HG03060 (cell line): Measurements from ENCODE around the gene NEK4.

Experiments used
- ATAC-seq: cut with Tn5 transposase; IDR thresholded peaks from one replicate; pipeline ENCODE4 v1.9.1; 2021; ENCODE audit warnings: low read depth, moderate number of reproducible peaks; ENCODE audit not compliant: unreplicated experiment

Gene NEK4

DNA sequence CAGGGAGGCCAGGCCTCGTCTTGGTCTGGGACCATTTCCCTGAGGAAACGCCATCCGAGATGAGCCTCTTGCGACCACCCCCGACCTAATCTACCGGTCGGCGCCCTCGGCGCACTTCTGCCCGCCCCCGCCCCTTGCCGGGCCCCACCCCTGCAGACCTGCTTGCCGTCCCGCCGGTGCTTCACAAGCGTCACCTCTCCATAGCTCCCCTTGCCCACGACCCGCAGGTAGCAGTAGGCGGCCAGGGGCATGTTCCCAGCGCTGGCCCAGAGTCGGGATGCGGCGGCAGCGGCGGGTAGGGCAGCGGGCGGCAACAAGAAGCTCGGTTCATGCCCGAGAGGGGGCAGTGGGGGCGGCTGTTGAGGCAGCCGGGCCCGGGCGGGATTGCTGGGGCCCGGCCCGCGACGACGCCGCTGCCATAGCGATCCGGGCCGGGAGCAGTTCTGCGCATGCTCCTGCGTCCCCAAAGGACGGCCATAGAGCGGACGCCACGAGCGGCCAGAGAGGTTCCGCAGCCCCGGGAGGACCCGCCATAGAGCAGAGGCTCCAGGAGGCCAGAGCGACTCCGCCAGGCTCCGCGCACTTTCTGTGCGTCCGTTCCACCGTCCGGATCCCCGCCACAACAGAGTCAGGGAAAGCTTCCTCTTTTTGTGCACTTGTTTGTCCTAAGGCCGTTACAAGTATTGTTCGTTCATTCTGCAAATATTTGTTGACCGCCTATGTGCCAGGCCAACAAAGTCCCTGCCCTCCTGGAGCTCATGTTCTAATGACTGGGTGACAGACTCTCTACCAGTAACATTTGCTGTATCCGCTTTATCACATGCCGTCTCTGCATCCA lies at the start of gene NEK4:
NEK4 (minus strand) TSS at position 445 of the 838 bp plus-strand sequence; CDS start at position 251, 194 bp downstream.
- peak; percentile 65 for ATAC-seq

DNA sequence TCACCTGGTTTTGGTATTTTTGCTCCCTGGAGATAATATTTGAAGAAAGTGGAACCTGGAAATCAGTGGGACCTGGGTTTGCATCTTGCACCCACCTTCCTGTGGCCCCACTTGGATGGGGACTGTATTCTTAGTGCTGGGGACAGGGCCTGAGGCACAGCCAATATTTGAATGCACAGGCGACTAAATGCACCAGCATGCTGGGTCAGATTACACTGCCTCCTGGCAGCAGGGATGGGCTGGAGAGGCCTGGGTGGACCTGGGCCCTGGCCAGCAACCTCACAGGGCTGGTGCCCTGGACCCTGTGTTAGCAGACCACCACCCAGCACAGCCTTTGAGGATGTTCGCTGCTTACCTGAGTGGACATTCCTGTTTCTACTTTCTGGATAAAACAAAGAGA lies 49.2 kb upstream of the NEK4 start:
- ATAC-seq = no peak

DNA sequence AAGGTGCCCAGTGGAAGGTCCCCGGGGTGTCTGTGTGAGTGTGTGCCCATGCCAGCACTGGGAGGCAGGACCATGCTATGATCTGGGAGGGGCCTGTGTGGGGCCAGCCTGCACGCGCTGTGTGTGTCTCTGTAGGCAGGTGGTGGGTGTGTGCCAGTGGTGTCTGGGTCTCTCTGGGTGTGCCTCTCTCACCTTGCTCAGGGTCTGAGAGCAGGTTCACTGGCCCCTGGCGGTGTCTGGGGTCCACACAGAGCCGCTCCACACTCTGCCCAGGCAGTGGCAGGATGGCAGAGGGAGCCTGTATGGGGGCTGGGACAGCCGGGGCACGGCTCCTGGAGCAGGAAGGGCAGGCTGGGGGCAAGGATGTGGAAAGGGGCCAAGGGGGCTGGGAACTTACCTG lies 47.1 kb upstream of the NEK4 start:
- ATAC-seq = no peak

DNA sequence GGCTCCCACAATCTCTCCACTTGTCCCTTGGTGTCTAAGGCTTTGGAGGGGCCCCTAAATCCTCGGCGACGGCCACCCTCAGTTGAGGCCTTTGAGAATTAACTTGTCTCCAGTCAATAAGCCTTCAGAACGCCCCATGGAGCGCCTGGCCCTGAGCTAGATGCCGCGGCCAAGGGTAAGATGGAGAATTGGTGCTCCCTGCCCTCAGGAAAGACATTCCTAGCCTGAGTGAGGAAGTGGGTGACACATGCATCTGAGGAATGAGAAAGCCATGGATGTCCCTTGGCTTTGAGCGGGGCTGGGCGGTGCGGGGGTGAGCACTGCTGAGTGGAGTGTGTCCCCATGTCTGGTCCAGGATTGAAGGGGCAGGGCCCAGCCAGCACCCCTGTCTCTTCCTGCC lies 46.5 kb upstream of the NEK4 start:
- ATAC-seq = no peak

DNA sequence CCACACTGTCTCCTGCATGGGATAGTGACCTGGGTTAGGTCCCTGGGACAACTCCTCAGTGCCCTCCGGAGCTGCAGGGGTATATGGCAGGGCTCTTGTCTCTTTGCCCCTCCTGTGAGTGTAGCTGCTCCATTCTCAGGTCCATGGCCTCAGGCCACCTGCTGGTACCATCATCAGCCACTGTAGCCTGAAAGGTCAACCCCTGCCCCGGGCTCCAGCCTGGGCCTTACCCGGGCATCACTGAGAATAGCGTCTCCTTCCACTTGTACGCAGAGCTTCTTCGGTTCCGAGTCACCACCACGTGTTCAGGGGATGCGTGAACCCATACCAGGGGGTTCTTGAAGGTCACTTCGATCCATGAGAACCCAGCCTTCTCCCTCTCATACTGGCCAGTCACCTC lies 45.9 kb upstream of the NEK4 start:
- no peak for ATAC-seq

DNA sequence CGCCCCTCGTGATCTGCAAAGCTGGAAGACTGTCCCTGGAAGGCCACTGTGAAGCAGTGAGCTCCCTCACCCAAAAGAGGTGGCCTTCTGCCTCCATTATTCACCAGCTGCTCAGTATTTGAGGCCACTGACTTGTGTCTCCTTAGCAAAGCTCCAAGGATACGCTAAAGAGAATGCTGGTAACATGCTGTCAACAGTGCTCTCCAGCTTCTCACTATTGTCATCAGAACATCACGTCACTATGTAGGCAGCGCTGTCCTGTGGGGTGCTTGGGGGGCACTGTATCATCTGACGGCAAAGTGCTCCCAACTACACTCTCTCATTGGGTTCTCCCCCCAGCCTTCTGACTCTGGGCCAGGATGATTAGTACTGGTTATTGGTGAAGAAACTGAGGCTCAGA lies 45.5 kb upstream of the NEK4 start:
- no peak for ATAC-seq

DNA sequence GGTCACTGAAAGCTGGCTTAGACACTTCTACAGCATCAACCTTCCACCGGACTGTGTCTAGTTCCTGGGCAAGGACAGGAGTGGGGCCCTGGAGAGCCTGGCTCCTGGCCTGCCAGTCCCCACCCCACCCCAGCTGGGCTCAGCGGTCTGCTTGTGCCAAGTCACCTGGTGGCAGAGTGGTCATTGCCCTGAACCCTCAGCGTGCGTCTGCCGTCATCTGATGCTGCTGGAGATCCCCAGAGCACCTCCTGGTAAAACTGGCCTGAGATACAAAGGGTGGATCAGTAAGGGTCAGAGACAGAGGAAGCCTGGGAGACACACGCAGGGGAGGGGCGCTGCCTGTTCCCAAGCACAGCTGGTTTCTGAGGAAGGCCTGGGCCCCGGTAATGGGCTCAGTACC lies 43.1 kb upstream of the NEK4 start:
- ATAC-seq = no peak

DNA sequence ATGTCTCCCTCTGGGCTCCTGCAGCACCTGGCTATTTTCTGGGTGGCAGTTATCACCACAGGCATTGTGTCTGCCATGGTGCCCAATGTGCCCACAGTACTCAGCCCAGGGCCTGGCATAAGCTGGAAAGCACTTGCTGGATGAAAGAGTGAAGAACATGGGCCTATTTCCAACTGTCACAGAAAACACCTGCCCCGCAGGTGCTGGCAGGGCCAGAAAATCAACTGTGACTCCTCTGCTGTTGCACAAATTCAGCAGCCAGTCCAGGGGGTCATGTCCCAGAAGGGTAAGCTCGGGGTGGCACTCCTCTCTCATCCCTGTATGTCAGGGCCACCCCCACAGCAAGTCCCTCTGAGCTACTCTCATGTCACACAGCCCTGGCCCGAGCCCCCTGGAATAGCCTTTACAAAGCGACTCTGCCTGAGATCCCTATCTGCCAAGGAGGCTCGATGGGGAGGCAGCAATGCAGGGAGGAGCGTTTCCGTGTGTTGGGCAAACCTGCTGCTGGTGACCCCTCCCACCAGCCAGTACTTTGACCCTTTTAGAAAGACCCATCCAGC lies 40.8 kb upstream of the NEK4 start:
- ATAC-seq = no peak

DNA sequence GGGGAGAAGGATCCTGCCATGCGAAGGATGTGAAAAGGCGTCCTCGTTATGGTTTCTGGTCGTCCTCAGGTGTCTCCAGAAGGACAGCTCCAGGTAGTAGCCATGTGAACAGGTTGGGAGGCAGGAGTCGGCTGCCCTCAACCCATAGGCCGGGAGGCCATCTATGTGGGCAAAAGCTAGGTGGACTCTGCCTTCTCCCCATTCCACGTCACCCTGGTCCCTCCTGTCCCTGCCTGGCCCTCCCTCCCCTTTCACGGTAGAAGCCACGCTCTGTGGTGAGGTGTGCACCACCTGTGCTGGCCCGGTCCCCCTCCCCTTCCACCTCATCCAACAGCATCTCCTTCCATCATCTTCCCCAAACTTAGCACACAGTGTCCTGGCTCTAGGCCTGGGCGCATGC lies 40.2 kb upstream of the NEK4 start:
- ATAC-seq = no peak

DNA sequence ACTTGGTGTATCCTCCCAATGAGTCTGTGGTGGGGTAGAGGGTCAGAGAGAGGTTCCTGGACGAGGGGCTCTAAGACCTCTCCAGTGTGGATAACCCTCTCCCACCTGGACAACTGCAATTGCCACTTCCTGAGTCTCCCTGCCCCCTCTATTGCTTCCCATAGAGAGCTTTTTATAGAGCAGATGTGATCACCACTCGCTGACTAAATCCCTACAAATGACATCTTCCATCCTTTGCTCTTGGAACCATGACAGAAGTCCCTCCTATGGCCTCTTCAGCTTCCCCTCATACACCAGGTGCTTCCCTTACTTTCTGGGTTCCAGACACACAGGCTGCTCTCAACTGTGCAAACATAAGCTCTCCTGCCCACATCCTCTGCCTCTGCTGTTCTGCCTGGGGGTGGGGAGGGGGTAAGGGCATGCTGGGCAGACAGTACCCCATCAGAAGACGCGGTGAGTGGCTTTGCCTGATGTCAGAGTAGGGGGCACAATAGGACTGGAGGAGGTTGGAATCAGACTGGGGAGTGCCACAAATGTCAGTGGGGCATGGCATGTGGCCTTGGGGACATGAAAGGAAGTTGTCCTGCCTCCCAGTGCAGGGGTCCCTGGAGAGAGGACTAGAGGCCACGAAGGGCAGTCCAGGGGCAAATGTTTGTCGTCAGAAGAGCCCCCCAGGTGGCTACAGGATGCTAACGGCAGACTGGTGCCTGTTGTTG lies 39.1 kb upstream of the NEK4 start:
- ATAC-seq = no peak

DNA sequence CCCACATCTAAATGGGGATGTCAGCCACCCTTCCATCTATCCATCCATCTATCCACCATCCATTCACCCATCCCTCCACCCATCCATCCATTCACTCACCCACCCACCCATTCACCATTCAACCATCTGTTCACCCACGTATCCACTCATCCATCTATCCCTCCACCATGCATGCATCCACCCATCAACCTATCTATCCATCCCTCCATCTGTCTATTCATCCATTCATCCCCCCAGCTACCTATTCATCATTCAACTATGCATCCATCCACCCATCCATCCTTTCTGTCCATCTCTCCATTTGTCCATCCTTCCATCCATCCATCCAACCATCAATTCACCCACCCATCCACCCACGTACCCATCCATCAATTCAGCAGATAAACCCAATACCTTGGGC lies 38.4 kb upstream of the NEK4 start:
- ATAC-seq = no peak

DNA sequence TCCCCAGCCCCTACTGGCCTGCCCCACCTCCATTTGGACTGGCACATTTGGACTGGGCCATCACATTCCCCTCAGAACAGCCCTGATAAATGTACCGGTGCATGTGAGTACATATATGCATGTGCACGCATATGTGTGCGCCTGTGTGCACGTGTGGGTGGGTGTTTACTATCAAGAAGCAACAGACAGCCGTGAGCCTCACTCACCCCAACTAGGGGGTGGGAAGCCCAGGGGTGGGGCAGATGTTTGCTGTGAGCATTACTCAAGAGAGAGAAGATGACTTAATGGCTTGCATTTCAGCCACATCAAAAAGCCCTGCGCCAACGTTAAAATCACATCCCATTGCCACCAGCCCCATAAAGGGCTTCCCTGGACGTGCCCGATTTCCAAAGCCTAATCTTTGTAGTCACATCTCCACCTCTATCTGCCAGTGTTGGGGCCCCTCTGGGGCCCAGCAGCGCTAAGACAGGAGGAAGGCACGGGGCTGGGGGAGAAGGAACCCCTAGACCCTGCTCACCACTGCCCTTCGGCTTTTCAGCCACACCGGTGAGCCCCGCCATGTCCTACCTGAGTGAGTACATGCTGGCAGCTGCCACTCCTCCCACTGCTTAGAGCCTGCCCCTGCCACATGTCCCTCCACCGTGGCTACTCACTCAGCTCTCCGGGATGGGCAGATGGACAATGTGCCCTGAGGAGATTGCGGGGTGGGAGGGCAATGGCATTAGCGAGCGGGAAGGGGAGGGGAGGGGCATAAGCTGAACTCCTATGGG lies 34.7 kb upstream of the NEK4 start:
- no peak for ATAC-seq

DNA sequence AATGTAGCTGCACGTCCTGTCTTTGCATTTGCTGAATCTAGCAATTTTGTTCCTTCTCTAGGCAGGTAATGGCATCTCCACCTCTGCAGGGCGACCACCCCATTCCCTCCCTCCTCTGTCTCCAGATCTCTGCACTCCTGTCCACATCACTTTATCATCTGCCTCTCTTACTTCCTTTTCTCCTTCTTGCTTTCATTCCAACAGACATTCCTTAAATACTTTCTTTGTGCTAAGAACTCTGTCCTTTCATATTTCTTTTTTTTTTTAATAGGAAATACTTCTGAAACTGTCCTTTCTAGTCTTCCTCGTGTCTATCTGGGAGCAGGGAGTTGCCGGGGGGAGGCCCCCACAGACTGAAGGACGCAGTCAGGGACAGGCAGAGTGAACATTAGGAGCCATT lies 31.1 kb upstream of the NEK4 start:
- no peak for ATAC-seq

DNA sequence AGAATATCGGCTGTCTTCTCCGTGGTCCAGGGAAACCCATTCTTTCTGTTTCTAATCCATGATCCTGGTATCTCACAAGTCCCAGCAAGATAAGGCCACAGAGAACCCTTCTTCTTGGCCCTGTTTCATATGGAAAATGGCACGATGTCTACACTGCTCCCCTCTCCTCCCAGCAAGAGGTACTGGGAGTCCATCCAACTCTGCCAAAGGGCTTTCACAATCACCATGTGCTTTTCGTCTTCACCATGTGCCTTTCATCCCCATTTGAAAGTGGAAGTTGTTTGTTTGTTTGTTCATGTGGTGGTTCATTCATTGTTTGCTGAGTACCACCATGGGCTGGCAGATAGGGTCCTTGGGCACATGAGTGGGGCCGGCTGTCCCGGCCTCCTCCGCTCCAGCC lies 29.3 kb upstream of the NEK4 start:
- no peak for ATAC-seq

DNA sequence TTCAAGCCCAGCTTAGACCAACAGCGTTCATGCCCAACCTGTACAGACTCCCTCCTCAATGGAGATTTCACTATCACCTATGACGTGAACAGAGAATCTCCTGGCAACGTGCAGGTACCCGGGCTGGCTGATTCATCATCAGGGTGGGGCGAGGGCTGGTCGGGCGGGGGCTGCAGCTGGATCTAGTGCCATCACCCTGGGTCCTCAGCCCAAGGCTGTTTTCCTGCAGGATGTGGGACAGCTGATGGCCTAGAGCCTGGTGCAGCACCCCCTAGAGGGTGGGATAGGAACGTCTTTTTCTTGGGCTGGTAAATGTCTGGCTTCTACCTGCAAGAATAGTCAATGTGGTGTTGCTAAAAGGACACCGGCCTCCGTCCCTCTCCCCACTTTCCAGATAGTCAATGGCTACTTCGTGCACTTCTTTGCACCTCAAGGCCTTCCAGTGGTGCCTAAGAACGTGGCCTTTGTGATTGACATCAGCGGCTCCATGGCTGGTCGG lies 28.3 kb upstream of the NEK4 start:
- ATAC-seq = no peak

DNA sequence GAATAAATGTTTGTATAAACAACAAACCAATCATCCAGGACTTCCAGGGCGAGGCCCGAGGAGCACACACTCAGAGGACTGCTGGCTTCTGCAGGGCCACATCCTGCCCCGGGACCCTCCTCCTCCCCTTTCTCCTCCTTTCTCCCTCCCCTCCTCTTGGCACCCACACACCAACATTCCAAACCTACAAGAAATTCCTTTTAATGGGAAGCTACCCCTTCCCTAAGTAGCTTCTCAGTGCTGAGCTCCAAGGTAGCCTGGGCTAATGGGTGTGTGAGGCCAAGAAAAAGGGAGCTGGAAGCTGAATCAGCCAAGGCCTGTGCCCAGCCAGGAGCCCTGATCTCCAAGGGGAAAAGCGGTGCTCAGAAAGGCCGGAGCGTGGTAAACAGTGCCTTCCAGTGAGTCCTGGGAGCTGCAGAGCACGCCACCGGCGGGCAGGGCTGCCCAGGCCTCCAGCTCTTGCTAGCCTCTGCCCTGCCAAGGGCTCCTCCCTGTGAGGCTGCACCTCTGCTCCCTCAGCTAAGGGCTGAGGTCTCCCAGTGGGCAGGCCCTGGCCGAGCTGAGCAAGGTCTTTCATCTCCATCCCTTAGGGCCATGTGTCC lies 27.7 kb upstream of the NEK4 start:
- ATAC-seq = no peak

DNA sequence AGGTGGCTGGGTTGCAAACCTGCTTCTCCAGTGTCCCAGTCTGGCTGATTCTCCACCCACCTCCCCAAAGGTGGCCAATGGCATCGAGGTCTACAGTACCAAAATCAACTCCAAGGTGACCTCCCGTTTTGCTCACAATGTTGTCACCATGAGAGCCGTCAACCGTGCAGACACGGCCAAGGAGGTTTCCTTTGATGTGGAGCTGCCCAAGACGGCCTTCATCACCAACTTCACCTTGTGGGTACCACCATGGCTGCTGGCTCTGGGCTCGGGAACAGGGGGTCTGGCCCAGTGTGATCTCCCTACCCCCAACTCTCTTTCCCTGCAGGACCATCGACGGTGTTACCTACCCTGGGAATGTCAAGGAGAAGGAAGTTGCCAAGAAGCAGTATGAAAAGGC lies 25.7 kb upstream of the NEK4 start:
- ATAC-seq = no peak

DNA sequence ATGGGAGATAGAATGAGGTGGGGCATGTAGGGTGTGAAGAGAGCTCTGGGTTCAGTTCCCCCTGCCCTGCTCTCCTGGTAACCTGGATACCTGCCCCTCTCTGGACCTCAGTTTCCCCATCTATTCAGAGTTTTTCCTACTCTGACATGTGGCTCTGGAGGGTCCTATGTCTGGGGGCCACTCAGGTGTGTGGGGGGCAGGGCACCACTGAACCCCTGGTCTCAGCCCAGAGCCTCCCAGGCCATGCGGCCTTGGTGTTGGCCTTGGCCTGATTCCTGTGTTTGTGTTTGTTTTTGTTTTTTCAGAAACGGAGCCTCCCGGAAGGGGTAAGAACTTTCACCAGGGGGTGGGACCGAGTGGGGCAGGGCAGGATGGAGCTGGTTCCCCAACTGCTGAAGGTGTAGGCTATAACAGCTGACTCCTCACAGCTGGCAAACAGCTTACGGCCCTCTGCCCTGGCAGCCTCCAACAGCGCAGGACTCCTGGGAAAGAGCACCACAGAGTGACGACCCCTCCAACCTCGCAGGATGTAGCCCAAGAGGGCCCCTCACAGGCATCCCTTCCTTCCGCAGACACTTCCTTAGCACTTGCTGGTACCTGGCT lies 24.7 kb upstream of the NEK4 start:
- no peak for ATAC-seq

DNA sequence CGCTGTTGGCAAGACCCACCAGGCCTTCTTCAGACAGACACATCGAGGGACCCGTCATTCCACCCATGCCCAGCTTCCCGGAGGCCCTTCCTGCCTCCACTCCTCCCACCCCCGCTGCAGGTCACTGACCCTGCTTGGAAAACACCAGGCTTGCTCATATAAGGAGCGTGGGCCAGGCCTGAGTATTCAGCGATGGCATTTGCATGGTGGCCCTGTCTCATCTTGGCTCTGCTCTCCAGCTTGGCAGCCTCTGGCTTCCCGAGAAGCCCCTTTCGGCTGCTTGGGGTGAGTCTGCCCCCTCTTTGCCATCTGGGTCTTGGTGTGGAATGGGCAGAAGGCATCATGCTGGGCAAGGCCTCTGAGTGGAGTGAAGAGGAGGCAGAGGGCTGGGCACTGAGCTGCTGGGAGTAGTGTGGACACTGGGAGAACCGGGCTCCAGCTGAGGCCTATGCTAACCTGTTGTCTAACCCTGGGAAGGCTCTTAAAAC lies 23.9 kb upstream of the NEK4 start, which contains the start of gene ITIH3:
ITIH3 (plus strand) TSS at position 185 of the 488 bp plus-strand sequence; CDS start at position 193, 8 bp downstream.
- ATAC-seq = no peak
